GM12873 (cell line): Measurements from ENCODE around the gene HBP1.

Experiments
- CTCF ChIP-seq: IDR thresholded peaks from 2 replicates; pipeline ENCODE4 v1.5.1; 2012; ENCODE audit warnings: low read depth, mild to moderate bottlenecking, moderate library complexity, low read length, control low read depth; ENCODE audit not compliant: insufficient read depth; ENCODE audit errors: missing control alignments

The HBP1 gene

GRCh38 chr7:107179326-107180164 lies 10.7 kb downstream of the HBP1 start:
- TF ChIP-seq CTCF = no peak

GRCh38 chr7:107180378-107180777 lies 11.6 kb downstream of the HBP1 start:
- no peak for TF ChIP-seq CTCF

GRCh38 chr7:107181172-107181571 lies 12.4 kb downstream of the HBP1 start:
- no peak for TF ChIP-seq CTCF

GRCh38 chr7:107185716-107186115 lies 16.9 kb downstream of the HBP1 start:
- no peak for TF ChIP-seq CTCF

- TF ChIP-seq CTCF = no peak
Measured at GRCh38 chr7:107186240-107186639, 17.4 kb downstream of the HBP1 start.

GRCh38 chr7:107187774-107188173 lies 19.0 kb downstream of the HBP1 start:
- no peak for TF ChIP-seq CTCF

GRCh38 chr7:107190090-107190489 lies 21.3 kb downstream of the HBP1 start:
- TF ChIP-seq CTCF = no peak
